Adrenal gland (tissue), 5 donors: ENCODE results near the gene DIO1.

ENCODE experiments used
- CTCF ChIP-seq, 6 experiments: fragments of 450-650 bp in 4 of 6; fragments of 200-600 bp in 2 of 6; sonication (generic) in 1 of 6; IDR thresholded peaks; 1 replicate in 5 of 6; 2 replicates in 1 of 6; pipeline versions ENCODE4 v1.5.1 to v1.8.0; 2016 to 2021; ENCODE audit warnings: antibody characterized with exemption in 6 of 6, mild to moderate bottlenecking in 2 of 6, moderate library complexity in 1 of 6
- POLR2A ChIP-seq, 2 donors: fragments of 450-650 bp; IDR thresholded peaks; one replicate each; pipeline ENCODE4 v1.6.1; 2017; ENCODE audit warnings: antibody characterized with exemption in 2 of 2, mild to moderate bottlenecking in 2 of 2, moderate library complexity in 1 of 2
- donor health status: DM: no; HTN: no; CAD: no.

GRCh38 chr1:53905509-53905908 is 11.5 kb downstream of the DIO1 start:
- no peak for TF ChIP-seq POLR2A (IDR thresholded peaks at IDR 0.05)
- TF ChIP-seq CTCF (IDR thresholded peaks at IDR 0.05), result no peak
